Astrocyte (in vitro differentiated cells and primary cell): ENCODE data around the gene SSUH2. TPM values are rescaled to one million over a fixed set of nuclear protein-coding genes. Genes with fewer than 3 reads are reported as not detected.

ENCODE experiments used
- DNase-seq: peaks from one replicate; pipeline ENCODE4 v3.0.0-alpha.2; 2010; ENCODE audit warnings: low read depth
- FAIRE-seq: peaks from 2 replicates; lab custom pipeline; 2011; peaks lifted over from hg19 to GRCh38; lab: Jason Lieb, UNC
- H2AFZ ChIP-seq: 2 replicates; pipeline ENCODE4 v1.6.0; 2012; ENCODE audit warnings: low read depth, low read length, inconsistent platforms
- H3K27ac ChIP-seq: 2 replicates; pipeline ENCODE4 v1.5.1; 2011; ENCODE audit warnings: low read depth, low read length, inconsistent platforms
- H3K27me3 ChIP-seq: 2 replicates; pipeline ENCODE4 v1.6.0; 2011; ENCODE audit warnings: low read length, inconsistent platforms; ENCODE audit not compliant: insufficient read depth
- H3K36me3 ChIP-seq: 2 replicates; pipeline ENCODE4 v1.5.1; 2011; ENCODE audit warnings: low read length, inconsistent platforms; ENCODE audit not compliant: insufficient read depth
- H3K4me1 ChIP-seq: 2 replicates; pipeline ENCODE4 v1.5.1; 2011; ENCODE audit warnings: low read length, inconsistent platforms; ENCODE audit not compliant: insufficient read depth
- H3K4me2 ChIP-seq: 2 replicates; pipeline ENCODE4 v1.6.0; 2012; ENCODE audit warnings: low read length, inconsistent platforms
- H3K4me3 ChIP-seq: 2 replicates; pipeline ENCODE4 v1.5.1; 2011; ENCODE audit warnings: low read depth, mild to moderate bottlenecking, low read length, inconsistent platforms; ENCODE audit not compliant: insufficient read depth
- H3K79me2 ChIP-seq: 2 replicates; pipeline ENCODE4 v1.6.0; 2012; ENCODE audit warnings: mild to moderate bottlenecking, low read length, inconsistent platforms; ENCODE audit not compliant: insufficient read depth
- H3K9ac ChIP-seq: 2 replicates; pipeline ENCODE4 v1.6.0; 2012; ENCODE audit warnings: mild to moderate bottlenecking, low read length, inconsistent platforms
- H3K9me3 ChIP-seq: 2 replicates; pipeline ENCODE4 v1.5.1; 2012; ENCODE audit warnings: low read depth, mild to moderate bottlenecking, low read length, inconsistent platforms; ENCODE audit not compliant: insufficient read depth
- H4K20me1 ChIP-seq: 2 replicates; pipeline ENCODE4 v1.6.0; 2012; ENCODE audit warnings: low read length, inconsistent platforms; ENCODE audit not compliant: insufficient read depth
- H3K27ac Mint-ChIP-seq: one replicate; pipeline ENCODE4 v1.8.0; 2021; ENCODE audit warnings: mild to moderate bottlenecking, mixed read lengths; ENCODE audit not compliant: unreplicated experiment
- H3K27me3 Mint-ChIP-seq: one replicate; pipeline ENCODE4 v1.8.0; 2021; ENCODE audit warnings: low read depth, mixed read lengths; ENCODE audit not compliant: unreplicated experiment
- H3K36me3 Mint-ChIP-seq: one replicate; pipeline ENCODE4 v1.8.0; 2021; ENCODE audit warnings: low read depth, mixed read lengths; ENCODE audit not compliant: unreplicated experiment
- H3K4me1 Mint-ChIP-seq: one replicate; pipeline ENCODE4 v1.8.0; 2021; ENCODE audit warnings: low read depth, mixed read lengths; ENCODE audit not compliant: unreplicated experiment
- H3K4me3 Mint-ChIP-seq: one replicate; pipeline ENCODE4 v1.8.0; 2021; ENCODE audit warnings: mild to moderate bottlenecking, moderate library complexity, mixed read lengths; ENCODE audit not compliant: unreplicated experiment
- H3K9me3 Mint-ChIP-seq: one replicate; pipeline ENCODE4 v1.8.0; 2021; ENCODE audit warnings: mild to moderate bottlenecking, mixed read lengths; ENCODE audit not compliant: unreplicated experiment
- CTCF ChIP-seq: IDR thresholded peaks from 2 replicates; pipeline ENCODE4 v1.5.1; 2011; ENCODE audit warnings: low read depth, mild to moderate bottlenecking, inconsistent platforms, low read length, moderate library complexity; ENCODE audit not compliant: insufficient read depth
- EZH2 ChIP-seq: IDR thresholded peaks from 2 replicates; pipeline ENCODE4 v1.6.1; 2012; ENCODE audit warnings: mild to moderate bottlenecking, low read length, inconsistent platforms; ENCODE audit not compliant: insufficient read depth
- total RNA-seq: library from RNA; stranded (reverse); gene quantifications from 2 replicates; pipeline ENCODE4 v1.2.1, GENCODE V29; 2021

The SSUH2 gene
- total RNA-seq, 1 donor from 2014 or later: not detected

GRCh38 chr3:8593021-8593827 is 51.4 kb downstream of the SSUH2 start:
- H3K36me3 ChIP-seq: no peaks in the 10 kb centered on the region
- FAIRE-seq (no peak), DNase-seq (peak; percentile 22)
- peaks cover 10% of the 10 kb centered on the region for H3K4me1 ChIP-seq
- Mint-ChIP-seq H3K27me3 (no peaks in the 10 kb centered on the region), H3K9me3 (no peaks in the 10 kb centered on the region), H3K4me3 (no peak overlapping the region), H3K36me3 (no peaks in the 10 kb centered on the region), H3K27ac (no peak overlapping the region), H3K4me1 (peaks cover 30% of the 10 kb centered on the region)
- no peak overlapping the region for H3K4me2 ChIP-seq
- H3K79me2 ChIP-seq: no peaks in the 10 kb centered on the region
- no peaks in the 10 kb centered on the region for H4K20me1 ChIP-seq
- no peak overlapping the region for H2AFZ ChIP-seq
- H3K9me3 ChIP-seq: no peaks in the 10 kb centered on the region
- H3K27me3 ChIP-seq: no peaks in the 10 kb centered on the region
- no peak for TF ChIP-seq CTCF
- no peak for TF ChIP-seq EZH2
- no peak overlapping the region for H3K4me3 ChIP-seq
- no peak overlapping the region for H3K9ac ChIP-seq
- no peak overlapping the region for H3K27ac ChIP-seq

GRCh38 chr3:8589880-8590556 is 54.6 kb downstream of the SSUH2 start:
- no peaks in the 10 kb centered on the region for H3K27me3 ChIP-seq
- Mint-ChIP-seq H3K27ac (peak overlapping the region; percentile 47), H3K9me3 (no peaks in the 10 kb centered on the region), H3K4me3 (no peak overlapping the region), H3K27me3 (no peaks in the 10 kb centered on the region), H3K4me1 (peaks cover 30% of the 10 kb centered on the region), H3K36me3 (no peaks in the 10 kb centered on the region)
- H3K4me1 ChIP-seq: peaks cover 10% of the 10 kb centered on the region
- peak overlapping the region; percentile 20 for H3K4me2 ChIP-seq
- H3K27ac ChIP-seq: peak overlapping the region; percentile 62
- no peaks in the 10 kb centered on the region for H3K9me3 ChIP-seq
- H2AFZ ChIP-seq: no peak overlapping the region
- H3K9ac ChIP-seq: peak overlapping the region; percentile 27
- H3K36me3 ChIP-seq: no peaks in the 10 kb centered on the region
- TF ChIP-seq CTCF: no peak
- no peak for TF ChIP-seq EZH2
- peak; percentile 93 for DNase-seq
- H4K20me1 ChIP-seq: no peaks in the 10 kb centered on the region
- H3K79me2 ChIP-seq: no peaks in the 10 kb centered on the region
- FAIRE-seq: peak; percentile 63
- H3K4me3 ChIP-seq: no peak overlapping the region
